A673 (cell line): Measurements from ENCODE around the gene CLDN18.

ENCODE experiments used
- EZH2 ChIP-seq: fragments of 200-600 bp; sonication (generic); IDR thresholded peaks from 2 replicates; pipeline ENCODE4 v1.6.1; 2017; ENCODE audit warnings: borderline replicate concordance, low read depth, mild to moderate bottlenecking, mixed read lengths, antibody characterized with exemption, low read length; ENCODE audit not compliant: poor library complexity, severe bottlenecking
- TF ChIP-seq, protein P1 (sequence below): fragments of 300-800, 200-600 bp; sonication (generic); conservative IDR thresholded peaks from 2 replicates; pipeline ENCODE4 v1.5.1; 2017; ENCODE audit warnings: low read depth, mild to moderate bottlenecking, antibody characterized with exemption, low read length, moderate library complexity, mixed read lengths

DNA sequence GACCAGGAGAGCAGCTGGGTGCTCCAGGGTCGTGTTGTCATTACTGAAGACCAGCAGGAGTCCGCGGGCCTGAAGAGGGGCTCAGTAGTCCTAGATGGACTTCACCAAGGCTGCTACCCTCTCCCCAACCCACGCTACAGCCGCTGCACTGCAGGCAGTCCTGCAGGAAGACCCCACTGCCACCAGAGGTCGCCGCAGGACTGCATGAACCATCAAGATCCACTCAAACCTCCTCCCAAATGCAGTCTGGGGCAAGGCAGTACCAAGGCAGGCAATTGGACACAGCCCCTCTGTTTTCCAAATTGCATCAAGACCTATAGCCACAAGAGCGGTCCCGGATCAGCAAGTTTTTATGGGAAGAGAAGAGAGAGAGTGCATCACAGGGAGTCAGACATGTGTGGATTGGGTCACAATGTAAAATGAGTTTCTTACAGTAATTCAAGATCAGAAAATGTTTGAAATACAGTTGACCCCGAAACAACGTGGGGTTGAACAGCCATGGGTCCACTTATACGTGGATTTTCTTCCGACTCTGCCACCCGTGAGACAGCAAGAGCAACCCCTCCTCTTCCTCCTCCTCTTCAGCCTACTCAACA is 58.7 kb downstream of the CLDN18 start:
- TF ChIP-seq, protein P1, sequence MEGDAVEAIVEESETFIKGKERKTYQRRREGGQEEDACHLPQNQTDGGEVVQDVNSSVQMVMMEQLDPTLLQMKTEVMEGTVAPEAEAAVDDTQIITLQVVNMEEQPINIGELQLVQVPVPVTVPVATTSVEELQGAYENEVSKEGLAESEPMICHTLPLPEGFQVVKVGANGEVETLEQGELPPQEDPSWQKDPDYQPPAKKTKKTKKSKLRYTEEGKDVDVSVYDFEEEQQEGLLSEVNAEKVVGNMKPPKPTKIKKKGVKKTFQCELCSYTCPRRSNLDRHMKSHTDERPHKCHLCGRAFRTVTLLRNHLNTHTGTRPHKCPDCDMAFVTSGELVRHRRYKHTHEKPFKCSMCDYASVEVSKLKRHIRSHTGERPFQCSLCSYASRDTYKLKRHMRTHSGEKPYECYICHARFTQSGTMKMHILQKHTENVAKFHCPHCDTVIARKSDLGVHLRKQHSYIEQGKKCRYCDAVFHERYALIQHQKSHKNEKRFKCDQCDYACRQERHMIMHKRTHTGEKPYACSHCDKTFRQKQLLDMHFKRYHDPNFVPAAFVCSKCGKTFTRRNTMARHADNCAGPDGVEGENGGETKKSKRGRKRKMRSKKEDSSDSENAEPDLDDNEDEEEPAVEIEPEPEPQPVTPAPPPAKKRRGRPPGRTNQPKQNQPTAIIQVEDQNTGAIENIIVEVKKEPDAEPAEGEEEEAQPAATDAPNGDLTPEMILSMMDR = peak; percentile 99
- TF ChIP-seq EZH2 = no peak
